RWPE1 (cell line): ENCODE data around the gene AKR1A1.

Experiments
- CTCF ChIA-PET: fragments of 350-600 bp; sonication (Branson Sonifier 250); formaldehyde crosslinking; extraction: SDS; loops from one replicate; lab custom pipeline; 2021; lab: Yijun Ruan, JAX
- POLR2A ChIA-PET: fragments of 400-600 bp; formaldehyde crosslinking; extraction: SDS; loops from one replicate; lab custom pipeline; 2020; ENCODE audit warnings: antibody characterized with exemption; ENCODE audit not compliant: low non-redundant PET; lab: Yijun Ruan, JAX
- DNase-seq: peaks from one replicate; pipeline ENCODE4 v3.0.0; 2012; ENCODE audit warnings: low spot score
- H3K27ac ChIP-seq: fragments of 450-650 bp; 2 replicates; pipeline ENCODE4 v1.5.1; 2017
- TF ChIP-seq, protein P1 (sequence below): fragments of 450-650 bp; conservative IDR thresholded peaks from 2 replicates; pipeline ENCODE4 v1.5.1; 2017; ENCODE audit warnings: low read depth, mild to moderate bottlenecking

The AKR1A1 gene

GRCh38 chr1:45552331-45552730 lies 1.7 kb downstream of the AKR1A1 start:
- CTCF ChIA-PET: no interaction called here
- TF ChIP-seq, protein P1, sequence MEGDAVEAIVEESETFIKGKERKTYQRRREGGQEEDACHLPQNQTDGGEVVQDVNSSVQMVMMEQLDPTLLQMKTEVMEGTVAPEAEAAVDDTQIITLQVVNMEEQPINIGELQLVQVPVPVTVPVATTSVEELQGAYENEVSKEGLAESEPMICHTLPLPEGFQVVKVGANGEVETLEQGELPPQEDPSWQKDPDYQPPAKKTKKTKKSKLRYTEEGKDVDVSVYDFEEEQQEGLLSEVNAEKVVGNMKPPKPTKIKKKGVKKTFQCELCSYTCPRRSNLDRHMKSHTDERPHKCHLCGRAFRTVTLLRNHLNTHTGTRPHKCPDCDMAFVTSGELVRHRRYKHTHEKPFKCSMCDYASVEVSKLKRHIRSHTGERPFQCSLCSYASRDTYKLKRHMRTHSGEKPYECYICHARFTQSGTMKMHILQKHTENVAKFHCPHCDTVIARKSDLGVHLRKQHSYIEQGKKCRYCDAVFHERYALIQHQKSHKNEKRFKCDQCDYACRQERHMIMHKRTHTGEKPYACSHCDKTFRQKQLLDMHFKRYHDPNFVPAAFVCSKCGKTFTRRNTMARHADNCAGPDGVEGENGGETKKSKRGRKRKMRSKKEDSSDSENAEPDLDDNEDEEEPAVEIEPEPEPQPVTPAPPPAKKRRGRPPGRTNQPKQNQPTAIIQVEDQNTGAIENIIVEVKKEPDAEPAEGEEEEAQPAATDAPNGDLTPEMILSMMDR: no peak
- DNase-seq: peak; percentile 55
- H3K27ac ChIP-seq: peak overlapping the region; percentile 38
- POLR2A ChIA-PET: interaction anchor here (0.6 kb wide), 2 partner anchors 10 to 53 kb away, joined by 3 to 4 read pairs; partner anchors contain the start of gene CCDC163

GRCh38 chr1:45554198-45554597 lies 3.6 kb downstream of the AKR1A1 start:
- no peak for DNase-seq
- POLR2A ChIA-PET: no interaction called here
- peak overlapping the region; percentile 31; the same call in 1 of the 2 replicates for H3K27ac ChIP-seq

GRCh38 chr1:45557422-45557944 lies 6.9 kb downstream of the AKR1A1 start:
- ChIA-PET CTCF (interaction anchor here (0.6 to 0.9 kb wide), 8 partner anchors 13 to 1920 kb away, joined by 3 to 6 read pairs (median 4); no protein-coding TSS in a partner anchor), POLR2A (interaction anchor here (0.7 to 2.0 kb wide), 3 partner anchors 26 to 545 kb away, joined by 4 to 17 read pairs (median 6); partner anchors contain the start of gene PRDX1)
- peak overlapping the region; percentile 85 for H3K27ac ChIP-seq
- DNase-seq: peak; percentile 71
- TF ChIP-seq, protein P1: no peak

More at GRCh38 chr1:45554198-45554597, 3.6 kb downstream of the AKR1A1 start:
- TF ChIP-seq, protein P1: no peak
- CTCF ChIA-PET: interaction anchor here (0.7 kb wide), 1 partner anchor 420 kb away, joined by 5 read pairs; no protein-coding TSS in a partner anchor

DNA sequence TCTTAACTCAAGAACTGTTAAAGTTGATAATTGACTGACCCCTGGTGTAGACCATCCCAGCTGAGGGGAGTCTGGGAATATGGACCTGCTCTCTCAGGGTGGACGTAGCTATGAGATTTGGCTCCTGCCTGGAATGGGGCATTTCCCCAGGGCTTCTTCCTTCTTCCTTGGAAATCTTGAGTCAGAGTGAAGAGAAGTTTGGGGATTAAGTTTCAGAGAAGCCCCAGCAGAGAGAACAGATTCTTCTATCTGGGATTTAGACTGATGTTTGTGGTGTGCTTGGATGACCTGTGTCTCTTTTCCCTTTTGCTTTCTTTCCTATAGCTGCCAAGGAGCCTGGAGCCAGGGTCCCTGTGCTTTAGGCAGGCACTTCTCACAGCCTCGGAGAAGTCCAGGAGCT lies 13.2 kb downstream of the AKR1A1 start:
- H3K27ac ChIP-seq: no peak overlapping the region
- CTCF ChIA-PET: interaction anchor here (0.5 to 0.6 kb wide), 2 partner anchors 187 to 550 kb away, joined by 3 to 4 read pairs; no protein-coding TSS in a partner anchor
- POLR2A ChIA-PET: no interaction called here
- TF ChIP-seq, protein P1: no peak
- no peak for DNase-seq

- CTCF ChIA-PET: no interaction called here
- H3K27ac ChIP-seq: peak overlapping the region; percentile 17; the same call in 1 of the 2 replicates
- DNase-seq: no peak
- TF ChIP-seq, protein P1: no peak
- POLR2A ChIA-PET: no interaction called here
Measured at GRCh38 chr1:45566722-45567121, 16.1 kb downstream of the AKR1A1 start.

DNA sequence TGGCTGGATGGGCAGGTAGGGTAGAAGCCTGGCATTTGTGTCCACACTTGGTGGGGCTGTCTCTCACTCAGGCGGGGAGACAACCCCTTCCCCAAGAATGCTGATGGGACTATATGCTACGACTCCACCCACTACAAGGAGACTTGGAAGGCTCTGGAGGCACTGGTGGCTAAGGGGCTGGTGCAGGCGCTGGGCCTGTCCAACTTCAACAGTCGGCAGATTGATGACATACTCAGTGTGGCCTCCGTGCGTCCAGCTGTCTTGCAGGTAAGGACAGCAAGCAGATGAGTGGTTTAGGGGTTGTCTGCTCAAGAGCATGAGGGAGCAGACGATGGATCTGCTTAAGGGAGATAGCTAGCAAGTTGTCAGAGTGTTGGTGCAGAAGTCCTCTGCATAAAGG lies 17.3 kb downstream of the AKR1A1 start:
- ChIA-PET POLR2A (interaction anchor here (1.0 kb wide), 1 partner anchor 46 kb away, joined by 3 read pairs; the partner anchor contains the start of gene PRDX1), CTCF (interaction anchor here (1.4 kb wide), 1 partner anchor 9 kb away, joined by 6 read pairs; no protein-coding TSS in a partner anchor)
- peak overlapping the region; percentile 48 for H3K27ac ChIP-seq
- TF ChIP-seq, protein P1: no peak
- no peak for DNase-seq
